GM19468 (cell line): ENCODE results near the gene SH2D5.
"Not testable (repeated sequence)": the region's sequence is repeated elsewhere in the genome, so short reads cannot be mapped to it uniquely, and the experiment has no call there.

Experiments used
- ATAC-seq: cut with Tn5 transposase; IDR thresholded peaks from one replicate; pipeline ENCODE4 v1.9.1; 2021; ENCODE audit warnings: mild to moderate bottlenecking, moderate library complexity, moderate number of reproducible peaks; ENCODE audit not compliant: unreplicated experiment; ENCODE audit errors: extremely low read depth

Gene SH2D5

GRCh38 chr1:20699558-20699957 is 32.9 kb downstream of the SH2D5 start:
- no peak for ATAC-seq

GRCh38 chr1:20698195-20698910 is 34.1 kb downstream of the SH2D5 start:
- no peak for ATAC-seq

GRCh38 chr1:20697563-20697962 is 34.9 kb downstream of the SH2D5 start:
- no peak for ATAC-seq

DNA sequence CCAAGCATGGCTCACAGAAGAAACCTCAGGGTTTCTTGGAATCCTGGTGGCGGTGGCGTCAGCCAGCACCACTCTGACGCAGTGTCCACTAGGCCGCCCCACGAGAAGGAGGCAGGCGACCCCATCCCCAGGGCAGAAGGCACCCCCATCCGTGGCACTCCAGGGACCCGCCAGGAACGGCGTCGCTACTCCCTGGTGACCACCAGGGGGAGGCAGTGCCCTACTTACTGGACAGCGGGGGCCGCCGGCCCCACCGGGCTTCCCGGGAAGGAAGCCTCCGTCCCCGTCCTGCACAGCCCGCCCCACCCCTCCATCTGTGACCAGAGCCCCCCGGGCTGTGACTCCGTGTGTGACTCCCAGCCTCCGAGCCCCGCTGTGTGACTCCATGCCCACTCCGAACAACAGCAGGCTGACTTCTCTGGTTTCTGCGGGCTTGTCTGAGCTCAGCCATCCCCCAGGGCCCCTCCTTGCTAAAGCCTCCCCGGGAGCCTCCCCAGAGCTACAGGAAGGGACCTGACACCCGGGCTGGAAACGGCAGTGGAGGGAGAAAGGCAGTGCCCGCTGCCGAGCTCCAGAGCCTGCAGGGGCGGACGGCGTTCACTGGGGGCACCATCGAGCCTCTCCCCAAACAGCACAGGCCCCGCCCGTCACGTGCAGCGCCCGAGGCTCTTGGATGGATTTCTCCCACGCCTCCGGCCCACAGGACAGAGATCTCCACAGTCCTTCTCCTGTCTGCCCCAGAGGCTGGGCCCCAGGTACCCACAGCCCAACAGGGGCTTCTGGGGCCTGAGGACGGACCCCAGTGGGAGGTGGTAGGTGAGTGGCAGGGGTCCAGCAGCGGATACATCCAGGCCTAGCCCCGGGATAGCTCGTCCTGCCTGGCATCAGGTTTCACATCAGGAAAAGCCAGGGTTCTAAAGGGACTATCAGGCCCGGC is 35.8 kb downstream of the SH2D5 start:
- ATAC-seq: no peak

DNA sequence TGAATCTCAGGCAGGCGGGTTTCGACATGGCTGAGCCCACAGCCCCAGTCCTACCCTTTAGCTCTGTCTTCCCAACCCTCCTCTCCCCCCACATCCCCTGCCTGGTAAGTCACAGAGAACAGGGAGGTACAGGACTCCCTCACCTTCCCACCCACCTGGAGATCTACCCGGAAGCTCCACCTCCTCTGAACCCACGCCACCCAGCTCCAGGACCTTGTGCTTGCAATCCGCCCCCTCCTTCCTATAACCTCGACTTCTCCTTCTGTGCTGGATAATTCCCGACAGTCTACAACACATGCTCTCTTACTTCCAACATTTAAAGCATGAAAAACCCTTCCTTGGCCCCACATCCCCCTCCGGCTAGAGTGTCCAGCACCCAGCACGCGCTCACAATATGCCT is 37.0 kb downstream of the SH2D5 start:
- ATAC-seq: no peak

DNA sequence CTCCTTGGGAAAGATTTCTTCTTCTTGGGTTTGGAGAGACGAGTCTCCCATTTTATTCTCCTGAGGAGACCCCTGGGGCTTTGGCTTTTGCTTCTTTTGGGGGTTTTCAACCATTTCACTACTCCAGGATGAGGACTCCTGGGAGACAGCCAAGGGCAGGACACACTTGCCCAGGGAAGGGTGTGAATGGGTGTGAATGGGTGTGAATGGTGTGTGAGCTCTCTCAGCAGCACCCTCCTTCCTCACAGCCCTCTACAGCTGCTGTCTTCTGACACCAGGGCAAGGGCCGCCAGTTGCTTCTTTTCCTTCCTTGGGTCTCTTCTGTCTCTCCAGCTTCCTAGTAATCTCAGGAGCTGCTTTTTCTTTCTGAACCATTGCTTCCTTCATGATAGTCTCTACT is 38.9 kb downstream of the SH2D5 start:
- no peak for ATAC-seq

GRCh38 chr1:20691872-20692271 is 40.6 kb downstream of the SH2D5 start:
- ATAC-seq: no peak

- ATAC-seq: no peak
Measured at GRCh38 chr1:20689645-20690056, 42.9 kb downstream of the SH2D5 start.

- no peak for ATAC-seq
Measured at GRCh38 chr1:20686883-20687725, 45.4 kb downstream of the SH2D5 start.

- ATAC-seq: no peak
Measured at GRCh38 chr1:20685741-20686140, 46.8 kb downstream of the SH2D5 start.

GRCh38 chr1:20685099-20685662 is 47.3 kb downstream of the SH2D5 start:
- no peak for ATAC-seq

DNA sequence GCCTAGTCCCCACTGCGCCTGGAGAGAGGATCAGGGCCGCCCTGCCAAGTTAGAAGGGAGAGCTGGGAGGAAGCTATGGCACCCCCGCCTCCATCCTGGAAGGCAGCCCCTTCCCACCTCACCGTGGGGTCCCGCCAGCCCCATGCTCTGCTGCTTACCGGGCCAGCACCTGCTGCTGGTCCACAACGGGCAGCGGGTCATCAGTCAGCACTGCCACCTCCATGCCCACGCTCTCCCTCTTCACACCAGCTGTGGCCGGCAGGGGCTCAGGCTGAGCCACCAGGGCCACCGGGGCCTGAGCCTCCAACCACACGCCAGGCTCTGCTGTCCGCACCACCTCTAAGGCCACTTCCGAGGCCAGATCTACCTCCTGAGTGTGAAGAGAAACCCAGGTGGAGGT is 47.9 kb downstream of the SH2D5 start:
- ATAC-seq: no peak

GRCh38 chr1:20684050-20684620 is 48.4 kb downstream of the SH2D5 start:
- ATAC-seq: no peak

- ATAC-seq: no peak
Measured at GRCh38 chr1:20683614-20684013, 48.9 kb downstream of the SH2D5 start.

DNA sequence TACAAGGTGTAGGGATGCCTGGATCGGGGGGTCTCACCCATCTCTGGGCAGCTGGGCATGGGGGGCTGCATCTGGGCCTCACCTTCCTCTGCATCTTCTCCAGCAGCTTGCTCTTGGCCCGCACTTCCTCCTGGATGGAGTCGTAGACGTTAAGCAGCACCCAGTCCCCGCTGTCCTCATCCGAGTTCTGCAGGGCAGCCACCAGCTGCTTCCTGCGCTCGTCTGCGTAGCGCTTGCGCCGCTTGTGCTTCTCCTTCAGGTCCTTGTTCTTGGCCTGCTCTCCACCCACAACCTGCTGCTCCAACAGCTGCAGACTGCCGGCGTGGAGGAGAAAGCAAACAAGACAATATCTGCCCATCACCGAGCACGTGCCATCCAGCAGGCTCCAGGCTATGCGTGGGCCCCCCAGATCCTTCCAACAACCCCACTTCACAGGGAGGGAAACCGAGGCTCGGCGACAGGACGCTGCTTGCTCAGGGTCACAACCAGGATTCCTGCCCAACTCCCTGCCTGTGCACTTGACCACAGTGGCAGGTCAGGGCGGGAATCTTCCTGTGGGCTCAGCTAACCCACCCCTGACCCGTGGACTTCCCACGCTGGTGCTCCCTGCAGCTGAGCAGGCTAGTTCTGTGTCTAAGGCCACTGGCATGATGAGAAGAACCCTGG is 49.8 kb downstream of the SH2D5 start:
- no peak for ATAC-seq

DNA sequence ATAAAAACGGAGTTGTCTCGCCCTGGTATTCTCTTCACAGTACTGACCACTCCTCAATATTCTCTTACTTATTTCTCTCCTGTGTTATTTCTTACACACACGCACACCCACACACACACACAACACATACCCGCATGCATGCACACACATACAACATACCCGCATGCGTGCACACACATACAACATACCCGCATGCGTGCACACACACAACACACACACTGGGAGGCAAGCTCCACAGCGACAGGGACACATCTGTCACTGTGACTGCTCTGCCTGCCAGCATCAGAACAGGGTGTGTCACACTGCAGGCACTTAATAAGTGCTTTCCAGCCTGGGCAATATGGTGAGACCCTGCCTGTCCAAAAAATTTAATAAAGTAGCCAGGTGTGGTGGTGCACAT is 50.5 kb downstream of the SH2D5 start:
- no peak for ATAC-seq

DNA sequence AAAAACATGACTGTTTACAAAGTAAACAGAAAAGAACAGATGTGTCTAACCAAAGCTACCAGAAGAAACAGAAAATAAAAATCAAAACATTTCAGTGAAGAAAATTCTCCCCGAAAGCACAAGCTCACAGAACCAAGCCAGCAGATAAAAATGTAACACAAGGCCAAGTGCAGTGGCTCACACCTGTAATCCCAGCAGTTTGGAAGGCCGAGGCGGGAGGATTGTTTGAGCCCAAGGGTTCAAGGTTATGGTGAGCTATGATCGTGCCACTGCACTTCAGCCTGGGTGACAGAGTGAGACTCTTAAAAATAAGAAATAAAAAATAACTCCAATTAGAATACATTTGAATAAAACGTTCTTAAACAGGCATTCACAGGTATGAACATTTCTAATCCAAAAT is 52.2 kb downstream of the SH2D5 start:
- no peak for ATAC-seq

GRCh38 chr1:20678599-20678998 is 53.9 kb downstream of the SH2D5 start:
- ATAC-seq: no peak

GRCh38 chr1:20673626-20674025 is 58.9 kb downstream of the SH2D5 start:
- not testable (repeated sequence) for ATAC-seq
